SK-N-SH (cell line): Measurements from ENCODE around the gene VEGFB.

ENCODE experiments used
- CTCF ChIP-seq: fragments of 200-600 bp; sonication (generic); IDR thresholded peaks from 2 replicates; pipeline ENCODE4 v1.6.1; 2017; ENCODE audit warnings: antibody characterized with exemption, mild to moderate bottlenecking, moderate library complexity
- ELF1 ChIP-seq: IDR thresholded peaks from 2 replicates; pipeline ENCODE4 v1.4.0; 2012
- EP300 ChIP-seq, 2 experiments: IDR thresholded peaks; 2 replicates each; pipeline versions ENCODE4 v1.4.0 to v1.6.1; 2012; ENCODE audit warnings: borderline replicate concordance in 1 of 2, low read depth in 1 of 2, low read length in 1 of 2
- FOXJ3 ChIP-seq: sonication (generic); formaldehyde crosslinking; IDR thresholded peaks from 2 replicates; pipeline ENCODE4 v1.5.1; 2020; ENCODE audit warnings: mild to moderate bottlenecking, missing genetic modification reagents
- MXI1 ChIP-seq: IDR thresholded peaks from 2 replicates; pipeline ENCODE4 v1.6.1; 2012; ENCODE audit warnings: mild to moderate bottlenecking, low read depth, low read length, improper control_type of control experiment
- RFX5 ChIP-seq: IDR thresholded peaks from 2 replicates; pipeline ENCODE4 v1.6.1; 2012; ENCODE audit warnings: mild to moderate bottlenecking, improper control_type of control experiment, low read length
- SIN3A ChIP-seq: IDR thresholded peaks from 2 replicates; pipeline ENCODE4 v1.6.1; 2012; ENCODE audit warnings: low read depth, mild to moderate bottlenecking, low read length, moderate library complexity, borderline replicate concordance
- SMC3 ChIP-seq: IDR thresholded peaks from 2 replicates; pipeline ENCODE4 v1.6.1; 2012; ENCODE audit warnings: low read depth, low read length, improper control_type of control experiment
- USF2 ChIP-seq: fragments of 150-350 bp; IDR thresholded peaks from 2 replicates; pipeline ENCODE4 v1.6.1; 2017; ENCODE audit warnings: antibody characterized with exemption, low read length, low read depth, borderline replicate concordance
- TF ChIP-seq, protein P1 (sequence below): IDR thresholded peaks from 2 replicates; pipeline ENCODE4 v1.4.0; 2012; ENCODE audit warnings: low read depth, borderline replicate concordance
- TF ChIP-seq, protein P2 (sequence below): IDR thresholded peaks from 2 replicates; pipeline ENCODE4; 2012
- TF ChIP-seq, protein P3 (sequence below): IDR thresholded peaks from 2 replicates; pipeline ENCODE4 v1.4.0; 2012; ENCODE audit warnings: low read depth

DNA sequence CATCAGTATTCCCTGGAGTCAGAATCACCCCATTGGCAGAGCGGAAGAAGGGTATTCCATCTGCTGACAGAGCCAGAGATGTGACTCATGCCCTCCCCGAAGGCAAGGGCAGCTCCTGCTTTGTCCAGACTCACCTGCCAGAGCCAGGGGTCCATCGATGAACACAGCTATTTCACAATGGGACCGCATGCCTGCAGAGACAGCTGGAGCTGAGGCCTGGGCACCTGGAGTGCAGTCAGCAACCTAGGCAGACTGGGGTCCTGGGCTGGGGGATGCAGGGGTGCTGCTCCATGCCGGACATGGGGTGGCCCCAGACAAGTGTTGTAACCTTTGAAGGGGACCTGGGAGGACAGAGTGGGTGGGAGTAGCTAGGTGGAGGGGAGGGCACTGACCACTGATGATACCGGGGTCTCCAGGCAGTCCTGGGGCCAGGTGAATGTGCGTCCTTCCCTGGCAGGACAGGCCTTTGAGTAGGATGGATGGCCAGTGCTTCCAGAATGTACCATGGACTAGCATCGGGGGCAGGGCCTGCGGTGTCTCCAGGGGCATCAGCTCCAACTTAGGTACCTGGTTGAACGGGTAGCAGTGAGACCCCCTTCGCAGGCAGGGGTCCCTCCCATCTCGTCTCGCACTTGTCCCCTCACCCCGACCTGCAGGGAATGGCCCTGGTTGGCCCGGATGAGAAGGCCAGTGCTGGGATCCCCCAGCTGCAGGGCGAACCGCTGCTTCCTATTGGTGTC, 10.1 kb upstream of the VEGFB start:
- TF ChIP-seq FOXJ3 (no peak), RFX5 (no peak), SIN3A (no peak), EP300 (IDR thresholded peaks at IDR 0.05; ENCODE audit: borderline replicate concordance in 1 of 2, low read depth in 1 of 2, low read length in 1 of 2) (no peak), USF2 (no peak), CTCF (no peak), MXI1 (no peak), ELF1 (no peak), SMC3 (no peak)
- TF ChIP-seq, protein P1, sequence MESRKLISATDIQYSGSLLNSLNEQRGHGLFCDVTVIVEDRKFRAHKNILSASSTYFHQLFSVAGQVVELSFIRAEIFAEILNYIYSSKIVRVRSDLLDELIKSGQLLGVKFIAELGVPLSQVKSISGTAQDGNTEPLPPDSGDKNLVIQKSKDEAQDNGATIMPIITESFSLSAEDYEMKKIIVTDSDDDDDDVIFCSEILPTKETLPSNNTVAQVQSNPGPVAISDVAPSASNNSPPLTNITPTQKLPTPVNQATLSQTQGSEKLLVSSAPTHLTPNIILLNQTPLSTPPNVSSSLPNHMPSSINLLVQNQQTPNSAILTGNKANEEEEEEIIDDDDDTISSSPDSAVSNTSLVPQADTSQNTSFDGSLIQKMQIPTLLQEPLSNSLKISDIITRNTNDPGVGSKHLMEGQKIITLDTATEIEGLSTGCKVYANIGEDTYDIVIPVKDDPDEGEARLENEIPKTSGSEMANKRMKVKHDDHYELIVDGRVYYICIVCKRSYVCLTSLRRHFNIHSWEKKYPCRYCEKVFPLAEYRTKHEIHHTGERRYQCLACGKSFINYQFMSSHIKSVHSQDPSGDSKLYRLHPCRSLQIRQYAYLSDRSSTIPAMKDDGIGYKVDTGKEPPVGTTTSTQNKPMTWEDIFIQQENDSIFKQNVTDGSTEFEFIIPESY, result no peak
- TF ChIP-seq, protein P2, sequence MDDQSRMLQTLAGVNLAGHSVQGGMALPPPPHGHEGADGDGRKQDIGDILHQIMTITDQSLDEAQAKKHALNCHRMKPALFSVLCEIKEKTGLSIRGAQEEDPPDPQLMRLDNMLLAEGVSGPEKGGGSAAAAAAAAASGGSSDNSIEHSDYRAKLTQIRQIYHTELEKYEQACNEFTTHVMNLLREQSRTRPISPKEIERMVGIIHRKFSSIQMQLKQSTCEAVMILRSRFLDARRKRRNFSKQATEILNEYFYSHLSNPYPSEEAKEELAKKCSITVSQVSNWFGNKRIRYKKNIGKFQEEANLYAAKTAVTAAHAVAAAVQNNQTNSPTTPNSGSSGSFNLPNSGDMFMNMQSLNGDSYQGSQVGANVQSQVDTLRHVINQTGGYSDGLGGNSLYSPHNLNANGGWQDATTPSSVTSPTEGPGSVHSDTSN, result no peak
- TF ChIP-seq, protein P3, sequence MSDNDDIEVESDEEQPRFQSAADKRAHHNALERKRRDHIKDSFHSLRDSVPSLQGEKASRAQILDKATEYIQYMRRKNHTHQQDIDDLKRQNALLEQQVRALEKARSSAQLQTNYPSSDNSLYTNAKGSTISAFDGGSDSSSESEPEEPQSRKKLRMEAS, result no peak
